GDM1 (cell line): ENCODE results near the gene CCDC92.

Experiments
- DNase-seq: peaks from one replicate; lab custom pipeline; 2025; lab: John Stamatoyannopoulos, UW

The CCDC92 gene, protein sequence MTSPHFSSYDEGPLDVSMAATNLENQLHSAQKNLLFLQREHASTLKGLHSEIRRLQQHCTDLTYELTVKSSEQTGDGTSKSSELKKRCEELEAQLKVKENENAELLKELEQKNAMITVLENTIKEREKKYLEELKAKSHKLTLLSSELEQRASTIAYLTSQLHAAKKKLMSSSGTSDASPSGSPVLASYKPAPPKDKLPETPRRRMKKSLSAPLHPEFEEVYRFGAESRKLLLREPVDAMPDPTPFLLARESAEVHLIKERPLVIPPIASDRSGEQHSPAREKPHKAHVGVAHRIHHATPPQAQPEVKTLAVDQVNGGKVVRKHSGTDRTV

DNA sequence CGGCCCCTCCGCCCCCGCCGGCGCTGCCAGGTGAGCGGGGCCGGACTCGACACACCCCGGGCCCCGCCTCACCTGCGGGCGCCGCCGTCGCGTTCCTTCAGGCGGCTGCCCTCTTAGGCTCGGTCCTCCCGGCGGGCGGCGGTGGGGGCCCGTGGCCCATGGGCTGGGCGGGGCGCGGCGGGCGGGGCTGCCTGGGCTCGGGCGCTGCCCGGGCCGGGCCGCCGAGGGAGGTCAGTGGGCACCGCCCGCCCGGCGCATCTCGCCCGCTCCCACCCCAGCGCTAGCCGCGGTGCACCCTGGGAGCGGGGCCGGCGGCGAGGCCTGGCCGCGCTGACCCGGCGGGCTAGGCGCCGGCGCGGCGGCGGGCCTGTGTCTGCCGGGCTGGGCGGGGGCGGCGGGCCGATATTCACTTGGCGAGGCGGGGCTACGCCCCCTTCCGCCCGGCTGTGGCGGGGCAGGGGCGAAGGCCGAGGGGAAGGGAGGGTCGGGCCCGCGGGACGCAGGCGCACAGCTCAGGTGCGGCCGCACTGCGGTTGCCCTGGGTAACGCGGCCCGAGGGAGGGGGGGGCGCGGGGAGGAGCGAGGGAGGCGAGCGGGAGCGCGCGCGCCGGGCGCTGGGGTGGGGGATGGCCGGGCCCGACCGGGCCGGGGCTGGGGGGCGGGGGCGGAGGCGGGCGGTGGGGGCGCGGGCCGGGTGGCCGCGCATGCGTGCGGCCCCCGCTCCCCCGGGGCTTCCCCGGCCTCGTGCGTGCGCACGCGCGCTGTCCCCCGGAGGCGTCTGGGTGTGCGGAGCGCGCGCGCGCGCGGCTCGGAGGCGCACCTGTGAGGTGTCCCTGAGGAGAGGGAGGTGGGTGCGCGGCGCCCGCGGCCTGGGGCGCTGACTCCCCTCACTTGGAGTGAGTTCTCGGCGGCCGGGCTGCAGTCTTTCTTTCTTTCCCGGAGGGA lies at the start of gene CCDC92, which contains the start of gene ZNF664:
Gene CCDC92 (minus strand): TSS at position 375 of the 945 bp plus-strand sequence. CDS start 28,526 bp downstream, outside the sequence.
Gene ZNF664 (plus strand): TSS at position 759 of the 945 bp plus-strand sequence. CDS start 38,930 bp downstream, outside the sequence.
- peak; percentile 93 for DNase-seq

DNA sequence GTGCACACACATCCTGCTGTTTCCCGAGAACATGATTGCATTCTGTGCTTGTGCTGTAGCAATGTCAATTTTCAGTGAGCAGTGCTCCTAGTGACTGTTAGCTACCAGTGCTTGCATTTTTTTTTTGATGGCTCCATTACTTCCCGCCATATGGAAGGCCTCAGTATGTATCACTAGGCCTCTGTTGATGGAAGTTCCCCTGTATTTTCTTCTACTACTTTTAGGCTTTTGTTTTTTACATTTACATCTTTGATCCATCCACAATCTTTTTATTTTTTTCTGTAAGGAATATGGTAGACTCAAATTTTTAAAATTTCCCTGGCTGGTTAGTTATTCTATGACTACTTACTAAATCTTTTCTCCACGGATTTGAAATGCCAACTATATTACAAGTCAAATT lies 49.5 kb upstream of the CCDC92 start:
- no peak for DNase-seq

DNA sequence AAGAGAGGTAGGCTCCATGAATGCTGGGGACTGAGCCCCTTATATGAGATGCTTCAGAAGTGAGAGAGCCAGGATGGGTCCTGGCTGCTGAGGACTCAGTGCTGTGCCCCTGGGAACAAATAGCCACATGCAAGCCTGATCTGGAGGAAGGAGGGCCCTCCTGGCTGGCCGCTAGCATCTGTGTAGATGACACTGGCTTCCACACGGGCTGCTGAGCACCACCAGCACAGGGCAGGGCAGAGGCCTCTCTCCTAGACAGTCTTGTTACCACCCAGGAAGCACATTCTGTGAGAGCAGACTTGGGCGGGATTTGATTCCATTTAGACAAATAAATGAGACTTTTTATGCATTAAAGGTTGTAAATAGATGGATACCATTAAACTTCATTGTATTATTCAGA lies 48.4 kb upstream of the CCDC92 start:
- no peak for DNase-seq

DNA sequence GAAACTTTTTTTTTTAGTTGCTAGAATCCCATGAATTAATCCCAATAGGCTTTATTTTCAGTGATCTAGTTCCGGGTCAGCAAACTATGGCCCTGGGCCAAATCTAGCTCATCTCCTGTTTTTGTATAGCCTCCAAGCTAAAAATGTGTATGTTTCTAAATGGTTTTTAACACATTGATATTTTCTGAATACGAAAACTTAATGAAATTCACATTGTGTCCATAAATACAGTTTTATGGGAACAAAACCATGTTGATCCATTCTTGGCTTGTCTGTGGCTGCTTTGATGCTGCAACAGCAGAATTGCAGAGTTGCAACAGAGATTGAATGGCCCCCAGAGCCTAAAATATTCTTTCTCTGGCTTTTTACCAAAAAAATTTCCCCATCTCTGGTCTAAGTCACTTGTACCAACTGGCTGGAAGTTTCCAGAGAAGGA lies 47.9 kb upstream of the CCDC92 start:
- no peak for DNase-seq

DNA sequence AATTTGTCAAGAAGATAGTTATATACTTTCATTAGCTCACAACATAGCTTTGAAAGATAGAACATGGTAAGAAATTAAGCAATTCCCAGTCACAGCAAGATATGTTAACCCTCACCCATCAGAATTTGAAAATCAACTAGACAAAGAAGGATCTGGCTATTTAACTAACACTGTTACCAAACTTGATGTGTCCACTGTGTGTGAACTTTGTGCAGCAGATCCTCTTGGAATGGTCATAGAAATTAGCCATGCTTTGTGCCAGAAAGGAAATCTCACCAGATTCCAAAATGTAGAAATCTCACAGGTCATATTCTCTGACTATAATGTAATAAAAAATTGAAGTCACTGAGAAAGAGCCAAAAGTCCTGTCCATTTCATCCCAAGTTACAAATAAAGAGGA lies 46.5 kb upstream of the CCDC92 start:
- no peak for DNase-seq

DNA sequence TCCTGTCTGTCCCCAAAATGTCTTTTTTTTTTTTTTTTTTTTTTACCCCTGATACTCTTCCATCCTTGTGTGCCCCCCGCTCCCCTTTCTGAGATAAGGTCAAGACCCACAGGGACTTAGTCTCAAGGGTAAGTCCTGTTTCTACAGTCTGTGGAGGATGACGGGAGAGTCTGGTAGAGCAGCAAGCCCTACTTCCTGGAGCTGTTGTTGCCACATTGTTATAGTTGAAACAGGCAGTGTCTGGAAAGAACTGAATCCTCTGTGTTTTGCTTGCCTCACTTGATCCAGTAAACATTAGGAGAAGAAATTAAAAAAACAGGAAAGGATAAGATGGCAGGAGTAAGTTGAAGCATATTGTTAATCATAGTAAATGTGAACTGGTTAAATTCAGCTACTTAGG lies 45.9 kb upstream of the CCDC92 start:
- DNase-seq = no peak

DNA sequence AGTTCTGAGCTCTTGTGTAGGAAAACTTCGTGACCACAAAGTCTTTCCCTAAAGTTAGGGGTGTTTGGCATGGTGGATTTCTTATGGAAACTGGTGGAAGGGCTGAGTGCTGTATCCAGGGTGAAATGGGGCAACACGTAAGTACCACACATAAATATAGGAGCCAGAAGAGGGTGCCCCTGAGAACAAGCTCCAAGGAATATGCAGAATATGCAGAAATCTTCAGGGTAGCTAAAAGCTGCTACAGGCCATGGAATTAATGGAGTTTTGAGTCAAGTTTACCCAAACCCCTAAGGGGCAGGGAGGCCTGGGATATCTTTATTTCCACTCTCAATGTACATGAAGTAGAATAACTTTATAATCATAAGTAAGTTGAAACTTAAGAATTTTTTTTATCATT lies 44.4 kb upstream of the CCDC92 start:
- DNase-seq = no peak

DNA sequence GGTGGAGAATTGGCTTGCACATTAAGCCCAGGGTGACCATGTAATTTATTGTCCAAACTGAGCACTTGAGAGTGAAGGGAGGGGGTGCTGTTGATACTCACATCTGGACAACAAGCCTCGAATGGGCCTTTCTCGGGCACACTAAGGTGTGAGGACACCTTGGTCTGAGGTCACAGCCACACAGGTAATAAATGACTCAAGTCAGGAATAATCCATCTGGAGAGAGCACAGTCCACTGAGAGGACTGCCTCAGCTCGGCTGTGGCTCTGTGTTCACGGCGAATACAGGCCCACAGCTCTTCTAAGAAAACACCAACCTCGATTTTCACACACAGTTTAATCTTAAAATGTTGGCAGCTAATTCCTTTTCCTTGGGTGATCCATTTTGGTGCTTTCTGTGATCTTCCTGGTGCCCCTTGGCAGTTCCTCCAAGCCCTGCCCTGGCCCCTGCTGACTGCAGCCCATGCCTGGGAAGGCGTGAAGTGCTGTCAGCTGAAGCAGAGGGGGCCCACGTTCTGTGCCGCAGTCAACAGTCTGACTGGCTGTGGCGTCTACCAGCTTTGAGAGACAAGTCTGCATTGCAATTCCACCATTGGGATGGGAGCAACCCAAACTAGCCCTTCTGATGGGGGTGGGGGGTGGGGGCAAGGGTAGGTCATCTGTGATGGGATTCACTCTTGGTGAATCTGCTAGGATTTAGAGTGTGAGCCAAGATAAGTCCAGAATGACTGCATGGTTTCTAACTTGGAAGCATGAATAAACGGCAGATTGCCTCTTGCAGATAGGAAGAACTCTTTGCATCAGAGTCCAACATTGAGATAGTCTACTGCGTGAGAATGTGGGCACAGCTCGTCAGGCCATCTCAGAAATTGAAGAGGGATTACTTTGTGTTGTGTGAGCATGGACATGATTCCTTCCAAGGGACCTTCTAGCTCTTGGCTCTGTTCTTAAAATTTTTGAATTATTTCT lies 43.1 kb upstream of the CCDC92 start:
- DNase-seq = no peak

DNA sequence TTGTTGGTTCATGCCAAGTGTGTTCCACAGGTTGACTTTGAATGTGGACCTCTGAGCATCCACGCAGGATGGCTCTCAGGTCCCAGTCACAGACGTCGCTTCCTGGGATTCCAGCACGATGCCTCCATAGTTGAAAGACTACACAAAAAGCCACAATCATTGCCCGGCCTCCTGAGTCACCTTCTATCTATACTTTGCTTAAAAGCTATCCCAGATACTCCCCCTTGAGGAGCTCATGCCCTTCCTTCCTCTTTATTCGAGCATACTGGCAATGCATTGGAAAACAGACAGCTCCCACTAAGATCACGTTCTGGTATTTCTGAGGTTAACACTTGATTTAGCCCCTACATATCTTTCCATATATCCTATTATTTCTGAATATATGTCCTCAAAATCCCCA lies 40.4 kb upstream of the CCDC92 start:
- DNase-seq = no peak

DNA sequence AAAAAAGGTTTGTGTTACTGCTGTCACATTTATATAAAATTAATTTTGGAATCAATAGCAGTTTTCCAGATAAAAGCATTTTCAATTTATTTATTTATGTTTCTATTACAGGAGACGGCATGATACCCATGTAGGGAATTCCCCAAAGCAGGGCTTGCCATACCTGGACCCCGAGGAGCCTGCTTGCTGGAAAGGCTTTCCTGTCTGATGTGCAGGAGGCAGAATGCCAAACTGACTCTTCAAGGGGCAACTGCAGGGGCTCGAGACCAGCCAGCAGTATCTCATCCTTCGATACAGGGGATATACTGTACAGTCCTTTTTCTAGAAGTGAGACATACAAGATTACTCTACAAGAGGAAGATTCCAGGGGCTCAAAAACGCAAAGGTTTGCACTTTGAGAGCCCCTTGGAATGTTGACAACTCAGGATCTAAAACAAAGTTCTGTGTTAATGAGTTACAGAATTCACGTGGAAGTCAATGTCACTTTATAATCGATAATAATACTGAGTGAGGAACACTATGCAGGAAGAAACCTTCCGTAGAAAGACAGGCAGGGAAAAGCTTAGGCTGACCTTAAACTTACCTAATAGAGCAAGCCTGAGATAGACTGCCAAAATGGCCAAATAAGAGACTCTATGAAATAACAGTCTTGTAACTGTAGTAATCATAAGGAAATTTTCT lies 38.9 kb upstream of the CCDC92 start:
- DNase-seq = no peak

DNA sequence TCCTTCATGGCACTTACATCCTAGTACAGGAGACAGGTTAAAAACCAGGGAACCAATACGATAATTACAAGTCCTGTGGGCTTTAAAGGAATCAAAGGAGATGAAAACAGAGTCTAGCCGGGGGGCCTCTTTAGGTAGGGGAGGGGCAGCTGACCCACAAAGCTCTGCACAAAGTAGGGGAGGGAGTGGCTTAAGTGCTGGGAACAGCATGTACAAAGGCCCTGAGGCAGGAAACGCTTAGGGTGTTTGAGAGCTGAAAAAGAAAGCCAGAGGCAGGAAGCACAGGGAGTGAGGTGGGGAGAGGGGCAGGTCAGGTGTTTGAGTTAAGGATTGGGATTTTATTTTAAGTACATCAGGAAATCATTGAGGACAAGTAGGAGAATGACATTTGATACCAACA lies 38.1 kb upstream of the CCDC92 start:
- no peak for DNase-seq

DNA sequence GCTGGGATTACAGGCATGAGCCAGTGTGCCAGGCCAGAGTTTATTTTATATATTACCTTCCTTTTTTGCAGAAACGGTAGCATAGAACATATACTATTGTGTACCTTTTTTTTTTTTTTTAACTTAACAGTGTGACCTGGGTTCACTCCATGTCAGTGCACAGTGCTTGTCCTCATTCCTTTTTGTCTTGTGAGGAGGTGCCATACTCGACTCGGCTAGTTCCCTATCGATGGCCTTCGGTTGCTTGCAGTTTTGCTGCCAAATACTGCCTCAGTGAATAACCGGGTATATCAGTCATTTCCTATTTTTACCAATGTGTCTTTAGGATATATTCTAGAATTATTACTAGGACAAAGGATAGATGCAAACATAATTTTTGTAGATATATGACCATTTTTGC lies 37.1 kb upstream of the CCDC92 start:
- DNase-seq = no peak

DNA sequence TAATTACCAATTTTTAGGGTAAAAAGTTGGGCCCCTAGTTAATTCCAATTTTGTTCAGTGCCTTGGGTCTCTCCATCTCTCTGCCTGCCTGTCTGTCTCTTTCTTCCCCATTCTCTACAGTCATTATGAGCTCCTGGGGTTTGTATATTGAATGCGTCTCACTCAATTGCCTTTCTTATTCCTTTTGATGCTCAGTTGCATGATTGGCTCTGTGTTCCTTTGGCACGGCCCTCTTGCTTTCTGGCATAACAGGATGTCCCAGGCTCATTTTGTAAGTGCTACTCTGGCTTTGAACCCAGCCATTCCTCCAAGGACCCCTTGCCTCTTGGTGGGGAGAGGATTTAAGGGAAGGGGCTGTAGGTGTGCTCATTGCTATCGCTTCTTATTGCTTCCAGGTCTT lies 36.0 kb upstream of the CCDC92 start:
- no peak for DNase-seq

DNA sequence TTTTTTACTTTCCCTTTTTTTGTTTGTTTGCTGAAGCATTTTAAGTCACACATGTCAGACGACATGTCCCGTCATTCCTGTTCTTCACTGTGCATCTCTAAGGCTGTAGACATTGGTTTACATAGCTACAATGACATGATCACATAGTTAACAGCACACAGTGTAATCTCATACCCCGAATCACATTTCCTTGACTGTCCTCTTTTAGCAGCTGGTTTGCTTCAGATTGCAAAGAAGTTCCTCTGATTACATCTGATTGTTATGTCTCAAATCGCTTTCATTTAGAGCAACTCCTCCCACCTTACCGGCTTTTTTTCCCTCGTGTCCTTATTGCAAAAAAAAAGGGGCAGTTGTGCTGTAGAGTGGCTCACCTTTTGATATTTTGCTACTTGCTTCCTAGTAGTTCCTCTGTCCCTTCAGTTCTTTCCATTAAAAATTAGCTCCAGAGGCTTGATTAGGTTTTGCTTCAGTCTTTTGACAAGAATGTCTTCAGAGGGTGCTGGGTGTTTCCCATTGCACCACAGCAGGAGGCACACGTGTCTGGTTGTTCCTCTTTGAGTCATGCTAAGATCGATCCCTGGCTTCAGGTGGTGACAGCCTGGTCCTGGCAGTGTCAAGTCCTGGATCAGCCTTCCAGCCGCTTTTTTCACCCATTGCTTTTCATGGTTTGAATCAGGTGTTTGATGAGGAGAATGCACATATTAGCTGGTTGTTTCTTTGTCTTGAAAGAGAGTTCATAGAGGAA lies 35.4 kb upstream of the CCDC92 start:
- no peak for DNase-seq

DNA sequence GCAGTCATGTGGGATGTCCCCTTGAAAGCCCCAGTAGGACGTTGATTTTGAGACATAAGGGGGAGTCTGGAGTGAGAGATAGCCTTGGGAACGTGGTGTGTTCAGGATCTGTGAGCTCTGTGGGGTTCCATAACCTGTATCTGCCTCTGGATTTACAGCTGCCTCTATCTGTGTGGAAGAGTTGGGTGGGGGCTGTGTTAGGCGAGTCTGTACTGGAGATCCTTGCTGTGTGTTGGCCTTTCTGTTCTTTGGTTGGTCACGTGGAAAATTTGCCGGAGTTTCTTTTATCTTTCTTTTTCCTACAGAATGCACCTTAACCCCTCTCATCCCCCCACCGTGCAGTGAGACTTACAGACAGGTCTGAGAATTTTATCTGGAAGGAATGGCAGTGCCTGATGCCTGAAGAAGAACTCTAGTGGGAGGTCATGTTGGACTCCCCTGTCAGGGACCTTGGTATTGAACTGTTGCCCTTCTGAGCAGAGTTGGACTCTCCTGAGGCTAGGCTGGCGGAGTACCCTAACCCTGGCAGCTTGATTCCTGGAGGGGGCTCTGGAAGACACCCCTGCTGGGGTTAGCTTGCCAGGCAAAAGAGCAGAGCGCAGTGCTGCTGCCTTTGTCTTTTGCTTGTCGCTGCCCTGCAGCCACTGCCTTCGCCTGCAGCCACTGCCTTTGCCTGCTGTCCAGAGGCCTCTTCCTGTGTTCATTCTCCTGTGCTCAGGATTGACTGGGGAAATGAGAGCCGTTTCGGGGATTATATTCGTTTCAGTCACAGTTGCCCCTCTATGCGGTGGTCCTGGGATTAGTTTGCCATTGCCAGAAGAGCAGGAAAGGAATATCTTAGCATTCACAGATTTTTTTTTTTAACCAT lies 34.4 kb upstream of the CCDC92 start:
- no peak for DNase-seq

DNA sequence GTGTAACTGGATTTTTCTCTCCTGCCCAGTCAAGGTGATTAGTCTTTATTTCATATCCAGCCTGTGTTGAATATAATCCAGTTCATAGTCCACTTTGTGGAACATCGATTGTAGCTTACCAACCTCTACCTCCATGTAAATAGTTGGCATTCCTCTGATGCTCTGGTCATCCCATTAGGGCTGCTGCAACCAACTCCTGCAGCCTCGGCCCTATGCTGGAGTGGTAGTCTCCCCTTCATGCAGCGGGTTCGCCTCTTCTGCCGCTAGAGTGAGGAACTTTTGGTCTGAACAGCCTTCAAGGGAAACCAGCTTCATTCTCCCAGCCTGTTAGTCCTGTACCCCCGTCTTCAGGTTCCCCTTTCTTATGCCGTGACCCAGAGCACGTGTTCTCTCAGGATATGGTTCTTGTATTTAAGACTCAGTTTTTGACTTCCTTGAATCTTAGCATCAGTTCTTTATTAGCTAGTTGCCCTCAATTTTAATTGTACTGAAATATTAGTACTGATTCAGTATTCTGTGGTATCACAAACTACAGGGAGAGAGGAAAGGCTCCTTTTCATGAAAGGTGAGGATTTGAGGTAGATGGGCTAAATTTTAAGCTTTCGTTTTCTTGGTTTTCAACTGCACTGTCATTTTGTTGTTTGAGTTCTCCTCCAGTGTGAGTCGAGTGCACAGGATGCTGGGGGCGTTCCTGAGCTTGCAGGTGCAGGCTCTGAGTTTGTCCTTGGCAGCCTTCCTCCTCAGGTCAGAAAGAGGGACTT lies 33.6 kb upstream of the CCDC92 start:
- DNase-seq = peak; percentile 39

DNA sequence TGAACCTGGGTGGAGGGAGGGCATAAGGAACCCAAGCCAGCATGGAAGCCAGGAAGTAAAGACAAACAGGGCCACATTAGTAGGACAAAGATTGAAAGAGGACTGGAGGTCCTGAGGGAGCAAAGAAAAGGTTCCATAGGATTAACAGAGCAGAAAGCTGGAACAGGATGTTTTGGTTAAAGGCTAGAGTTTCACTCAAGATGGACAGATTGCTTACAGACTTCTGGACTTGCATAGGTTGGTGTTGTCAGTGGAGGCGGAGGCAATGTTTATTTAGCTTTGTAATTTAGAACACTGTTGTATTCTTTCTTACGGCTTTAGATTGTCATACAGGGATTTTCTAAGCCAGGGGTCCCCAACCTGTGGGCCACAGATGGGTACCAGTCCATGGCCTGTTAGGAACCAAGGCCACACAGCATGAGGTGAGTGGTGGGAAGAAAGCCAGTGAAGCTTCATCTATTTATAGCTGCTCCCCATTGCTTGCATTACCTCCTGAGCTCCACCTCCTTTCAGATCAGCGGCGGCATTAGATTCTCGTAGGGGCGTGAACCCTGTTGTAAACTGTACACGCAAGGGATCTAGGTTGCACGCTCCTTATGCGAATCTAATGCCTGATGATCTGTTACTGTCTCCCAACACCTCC lies 31.7 kb upstream of the CCDC92 start:
- no peak for DNase-seq

DNA sequence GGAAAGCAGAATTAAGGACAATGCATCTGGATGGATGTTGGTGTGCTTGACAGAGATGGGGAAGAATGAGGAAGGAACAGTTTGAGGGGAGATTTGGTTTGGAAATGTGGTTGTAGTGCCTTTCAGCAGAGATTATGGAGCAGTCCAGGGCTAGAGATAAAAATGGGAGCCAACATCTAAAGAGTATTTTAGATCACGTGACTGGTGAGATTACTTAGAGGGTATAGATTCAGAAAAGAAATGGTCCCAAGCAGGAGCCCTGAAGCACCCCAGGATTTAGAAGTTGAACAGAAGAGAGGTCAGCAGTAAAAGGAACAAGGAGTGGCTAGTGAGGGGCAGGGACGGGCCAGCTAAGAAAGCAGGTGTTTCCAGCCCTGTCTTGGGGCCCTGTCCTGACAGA lies 30.0 kb upstream of the CCDC92 start:
- DNase-seq = no peak
